RPMI7951 (cell line): ENCODE measurements around the gene DDX31. TPM values are rescaled to one million over a fixed set of nuclear protein-coding genes. Genes with fewer than 3 reads are reported as not detected.
A peak's percentile ranks its signal among the peaks of the same experiment; 100 is the strongest.

Experiments used
- DNase-seq: peaks from one replicate; pipeline ENCODE4 v3.0.0-alpha.2; 2012; ENCODE audit warnings: low read depth
- total RNA-seq: library from RNA; depleted of rRNA; stranded (reverse); fragments of >200 nt; shearing (Covaris generic); gene quantifications from 2 replicates; pipeline ENCODE4 v1.2.3, GENCODE V29; 2014

DDX31 gene
- total RNA-seq, 1 experiment from 2014 or later, result 9.6 TPM

DNA sequence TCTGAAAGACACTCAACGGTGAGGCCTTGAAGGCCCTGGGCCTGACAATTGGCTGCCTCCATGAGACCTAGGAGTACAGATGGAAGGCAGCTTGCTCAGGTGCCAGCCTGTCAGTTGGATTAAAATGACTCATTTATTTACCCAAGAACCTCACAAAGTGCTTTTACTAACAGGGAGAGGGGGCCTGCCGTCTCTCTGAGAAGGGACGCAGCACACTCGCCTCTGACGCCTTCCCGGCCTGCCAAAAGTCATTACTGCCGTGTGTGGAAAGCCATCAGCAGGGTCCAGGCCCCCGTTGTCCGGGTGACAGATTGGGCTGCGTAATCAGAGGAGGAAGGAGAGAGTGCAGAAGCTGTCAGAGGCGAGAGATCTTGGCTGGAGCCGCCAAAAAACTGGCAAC lies 32.4 kb downstream of the DDX31 start:
- DNase-seq, result no peak

DNA sequence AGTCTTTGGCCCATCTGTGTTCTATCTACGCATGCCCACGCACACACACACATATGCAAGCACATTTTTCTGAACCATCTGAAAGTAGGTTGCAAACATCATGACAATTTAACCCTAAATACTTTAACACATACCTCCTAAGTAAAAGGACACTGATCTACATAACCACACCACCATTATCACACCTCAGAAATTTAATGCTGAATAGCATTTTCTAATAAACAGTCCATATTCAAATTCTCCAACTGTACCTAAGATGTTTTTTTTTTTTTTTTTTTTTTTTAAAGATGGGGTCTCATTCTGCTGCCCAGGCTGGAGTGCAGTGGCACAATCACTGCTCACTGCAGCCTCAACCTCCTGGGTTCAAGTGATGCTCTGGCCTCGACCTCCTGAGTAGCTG lies 35.5 kb downstream of the DDX31 start:
- DNase-seq, result no peak

DNA sequence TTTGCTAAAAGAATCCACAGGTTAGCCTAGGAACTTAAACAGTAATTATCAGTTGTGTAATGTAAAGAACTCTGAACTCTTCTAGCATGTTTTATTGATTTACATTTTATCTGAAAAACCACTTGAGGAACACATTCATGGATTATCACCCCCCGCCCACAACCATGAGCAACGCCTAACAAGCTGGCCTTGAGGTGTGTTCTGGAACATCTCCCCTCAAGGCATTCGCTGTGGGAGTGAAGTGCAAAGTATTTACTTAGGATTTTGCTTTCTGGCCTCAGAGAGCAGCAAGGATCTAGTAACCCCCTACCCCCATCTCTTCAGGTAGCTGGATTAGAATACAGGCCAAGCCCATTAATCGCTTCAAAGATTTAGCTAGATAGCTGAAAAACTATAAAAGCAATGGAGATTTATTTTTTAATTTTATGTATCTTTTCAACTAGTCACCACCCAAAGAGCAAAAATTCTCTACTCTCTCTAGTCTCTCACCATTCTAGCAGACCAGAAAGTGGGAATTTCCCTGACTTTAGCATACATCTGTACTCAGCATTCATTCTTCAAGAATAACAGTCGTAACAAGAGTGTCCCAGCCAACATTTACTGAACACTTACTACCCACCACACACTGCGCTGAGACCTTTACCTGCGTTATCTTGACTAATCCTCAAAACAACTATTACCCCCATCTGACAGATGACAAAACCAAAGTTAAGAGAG lies 37.2 kb downstream of the DDX31 start:
- no peak for DNase-seq

DNA sequence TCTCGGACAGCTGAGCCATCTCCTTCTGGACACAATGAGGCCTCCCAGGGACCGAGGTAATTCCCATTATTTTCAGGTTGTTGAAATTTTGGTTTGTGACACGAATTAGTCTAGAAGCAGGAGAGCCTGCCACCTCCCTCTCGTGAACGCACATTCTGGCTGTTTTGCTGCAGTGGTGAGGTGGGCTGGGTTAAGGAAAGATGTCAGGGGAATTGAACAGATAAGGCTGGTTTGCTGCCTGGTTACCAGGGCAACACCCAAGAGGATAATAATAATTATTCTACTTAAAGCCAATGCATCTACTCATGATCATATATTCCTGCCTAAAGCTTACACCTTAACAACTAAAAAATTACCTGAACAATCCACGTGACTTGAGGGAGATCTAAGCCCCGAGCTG lies 38.1 kb downstream of the DDX31 start:
- DNase-seq, result no peak

DNA sequence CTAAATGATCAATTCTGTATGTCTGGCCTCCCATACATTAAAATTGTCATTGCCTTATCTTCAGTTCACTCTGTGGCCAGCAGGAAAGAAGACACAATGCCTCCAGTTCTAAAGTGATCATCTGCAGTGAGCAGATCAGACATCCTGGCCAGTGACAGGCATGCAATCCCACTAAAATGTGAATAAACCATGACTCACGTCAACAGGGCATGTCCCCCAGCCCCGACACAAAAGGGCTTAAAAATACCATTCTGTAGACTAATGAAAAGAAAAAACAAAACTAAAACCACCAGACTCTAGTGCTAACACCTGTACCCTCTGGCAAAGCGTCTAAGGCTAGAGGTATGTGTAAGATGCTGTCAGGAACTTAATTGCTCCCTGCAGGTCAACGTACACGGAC lies 38.5 kb downstream of the DDX31 start:
- DNase-seq, result peak; percentile 84

DNA sequence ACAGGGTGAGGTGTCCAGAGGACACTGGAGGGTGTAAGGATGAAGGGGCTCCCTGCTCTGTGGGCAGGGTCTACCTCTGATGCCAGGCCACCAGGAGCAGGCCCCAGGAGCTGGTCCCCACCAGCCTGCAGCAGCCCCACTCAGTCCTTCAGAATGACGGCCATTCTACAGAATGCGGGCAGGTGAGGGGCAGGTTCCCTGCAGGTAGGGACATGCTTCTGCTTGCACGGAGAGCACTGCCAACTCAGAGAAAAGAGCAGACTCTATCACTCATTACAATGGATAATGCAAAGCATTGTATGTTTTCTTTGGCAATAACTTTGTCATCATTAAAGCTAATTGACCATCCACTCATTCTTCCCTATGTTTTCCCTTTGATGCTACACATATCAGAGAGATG lies 39.0 kb downstream of the DDX31 start:
- DNase-seq, result no peak

DNA sequence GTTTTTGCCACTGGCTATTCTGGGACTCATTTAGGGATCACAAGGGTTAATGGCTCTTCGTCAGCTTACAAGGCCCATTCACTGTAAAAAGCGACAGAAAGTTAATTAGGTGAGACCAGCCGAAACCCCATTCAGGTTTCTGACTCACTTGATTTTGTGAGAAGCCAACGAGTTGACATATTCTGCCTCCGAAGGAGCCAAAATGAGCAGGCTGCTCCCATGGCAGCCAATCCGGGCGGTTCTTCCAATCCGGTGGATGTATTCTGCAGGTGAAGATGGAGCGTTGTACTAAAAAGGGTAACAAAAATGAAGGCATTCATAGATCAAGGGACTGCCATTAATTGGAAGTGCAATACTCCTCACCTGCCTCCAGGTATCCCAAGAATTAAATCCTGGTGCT lies 39.7 kb downstream of the DDX31 start:
- no peak for DNase-seq

DNA sequence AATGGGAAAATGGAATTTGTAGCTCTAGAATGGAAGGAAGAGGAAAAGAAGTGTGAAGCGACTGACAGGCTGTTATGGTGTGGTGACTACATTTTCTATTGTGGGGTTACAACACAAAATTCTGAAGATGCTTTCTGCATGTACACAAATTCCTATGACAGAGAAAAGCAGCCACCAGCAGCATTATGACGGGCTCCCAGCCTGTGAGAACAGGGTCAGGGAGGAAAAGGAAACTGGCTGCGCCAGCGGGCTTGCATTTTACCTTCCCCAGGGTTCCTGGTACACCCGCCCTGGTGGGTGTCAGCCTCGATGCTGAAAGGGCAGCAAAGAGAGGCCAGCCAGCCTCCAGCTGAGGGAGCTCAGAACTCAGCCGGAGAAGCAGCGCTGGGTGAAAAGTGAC lies 41.0 kb downstream of the DDX31 start:
- DNase-seq, result no peak

DNA sequence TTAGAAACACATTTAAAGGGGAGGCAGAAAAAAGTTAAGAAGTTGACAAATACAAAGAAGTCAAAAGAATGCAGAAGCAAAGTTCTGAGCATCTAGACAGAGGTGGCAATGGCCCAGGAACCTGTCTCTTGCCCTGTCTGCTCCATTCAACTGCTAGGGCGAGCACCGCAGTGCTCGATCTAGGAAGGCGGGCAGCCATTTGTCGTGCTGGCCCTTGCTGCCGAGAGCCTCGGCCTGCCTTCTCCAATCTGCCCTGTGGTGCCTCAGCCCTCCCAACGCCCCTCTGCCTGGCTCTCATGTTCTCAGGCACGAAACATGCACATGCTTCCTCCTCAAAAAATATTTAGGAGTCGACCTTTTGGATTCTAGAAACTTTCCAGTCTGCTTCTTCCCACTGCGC lies 42.2 kb downstream of the DDX31 start:
- DNase-seq, result no peak

DNA sequence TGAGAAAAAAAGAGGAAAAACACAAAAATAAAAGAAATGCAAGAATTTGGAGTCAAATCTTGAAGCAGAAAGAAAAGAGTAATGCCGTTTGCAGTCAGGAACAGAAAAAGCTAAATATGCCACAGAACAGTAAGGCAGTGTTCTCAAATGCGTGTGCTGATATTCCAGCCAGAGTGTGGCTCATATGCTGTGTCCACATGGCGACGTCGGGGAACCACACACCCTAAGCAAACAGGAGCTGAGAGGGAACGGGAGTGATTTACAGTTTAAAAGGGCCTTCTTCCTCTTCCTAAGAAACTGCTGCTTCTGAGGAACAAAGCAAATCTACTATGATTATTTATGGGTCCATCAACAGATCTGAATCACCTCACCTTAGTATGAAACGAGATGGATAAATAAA lies 42.7 kb downstream of the DDX31 start:
- DNase-seq, result no peak

DNA sequence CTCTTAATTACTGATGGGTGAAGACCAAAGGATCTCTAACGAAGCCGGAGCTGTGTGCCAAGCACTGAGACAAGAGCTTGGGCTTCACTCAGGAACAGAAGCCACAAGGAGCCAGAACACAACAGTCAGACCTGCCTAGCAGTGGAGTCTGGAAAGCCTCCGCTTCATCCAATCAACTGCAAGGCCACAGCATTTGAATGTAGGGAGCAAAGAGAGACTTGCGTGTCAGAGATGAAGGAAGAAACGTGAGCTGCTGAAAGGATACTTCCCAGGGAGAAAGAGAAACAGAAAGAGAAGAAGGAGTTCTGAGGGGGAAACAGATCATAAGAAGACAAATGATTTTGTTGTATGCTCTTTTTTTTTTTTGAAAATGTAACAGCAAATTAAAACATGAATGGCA lies 43.5 kb downstream of the DDX31 start:
- no peak for DNase-seq

GRCh38 chr9:132622159-132622558 lies 47.6 kb downstream of the DDX31 start:
- DNase-seq, result peak; percentile 35

DNA sequence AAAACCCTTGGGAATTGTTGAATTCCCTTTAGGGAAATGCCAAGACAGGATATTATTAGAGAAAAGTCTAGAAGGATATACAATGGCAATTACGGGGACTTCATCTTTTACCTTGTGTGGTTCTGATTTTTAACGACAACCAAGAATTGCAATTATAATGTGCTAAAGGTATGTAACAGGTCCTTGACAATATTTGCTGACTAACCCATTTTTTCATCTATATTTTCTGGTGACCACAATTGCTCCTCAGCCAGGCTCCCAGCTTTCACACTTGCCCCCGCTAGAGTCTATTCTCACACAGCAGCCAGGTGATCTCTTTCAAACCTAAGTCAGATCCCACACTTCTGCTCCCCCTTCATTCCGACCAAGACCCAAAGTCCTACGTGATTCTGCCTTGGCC lies 53.1 kb downstream of the DDX31 start:
- no peak for DNase-seq

GRCh38 chr9:132615774-132616173 lies 54.0 kb downstream of the DDX31 start:
- no peak for DNase-seq

- DNase-seq, result no peak
These were observed 55.5 kb downstream of the DDX31 start for GRCh38 chr9:132614324-132614723.

GRCh38 chr9:132610661-132611060 lies 59.1 kb downstream of the DDX31 start:
- DNase-seq, result no peak

DNA sequence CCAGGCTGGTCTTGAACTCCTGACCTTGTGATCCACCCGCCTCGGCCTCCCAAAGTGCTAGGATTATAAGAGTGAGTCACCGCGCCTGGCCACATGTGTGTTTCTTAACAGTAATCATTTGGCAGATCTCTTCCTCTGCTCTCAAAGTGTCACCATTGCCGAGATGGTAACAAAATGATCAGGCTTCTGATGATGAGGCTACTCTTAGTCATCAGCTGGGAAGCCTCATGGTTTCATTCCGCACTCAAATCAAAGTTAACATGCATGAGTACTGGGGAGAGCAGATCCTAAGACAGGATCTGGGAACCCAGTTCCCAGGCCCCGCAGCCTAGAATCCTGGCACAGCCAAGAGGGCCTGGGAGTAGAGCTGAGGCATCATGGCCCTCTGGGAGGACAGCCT lies 60.0 kb downstream of the DDX31 start:
- peak; percentile 96 for DNase-seq

- DNase-seq, result no peak
These were observed 60.6 kb downstream of the DDX31 start for GRCh38 chr9:132609184-132609583.

GRCh38 chr9:132606066-132606465 lies 63.7 kb downstream of the DDX31 start:
- no peak for DNase-seq

DNA sequence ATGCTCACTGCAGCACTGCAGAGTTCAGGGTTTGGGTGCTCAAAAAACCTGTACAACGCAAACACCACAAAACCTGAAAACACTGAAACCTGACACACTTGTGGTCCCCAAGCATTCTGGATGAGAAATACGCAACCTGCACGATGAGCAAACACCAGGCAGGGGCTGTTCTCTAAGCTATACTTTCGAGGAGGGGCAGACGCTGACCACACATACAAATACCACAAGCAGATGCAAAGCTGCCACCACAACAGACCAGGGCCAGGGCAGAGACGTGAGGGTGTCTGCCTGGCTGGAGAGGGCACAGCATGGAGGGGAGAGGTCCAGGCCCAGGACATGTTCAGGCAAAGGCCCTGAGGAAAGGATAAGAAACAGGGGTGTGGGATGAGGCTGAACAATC lies 64.4 kb downstream of the DDX31 start:
- no peak for DNase-seq

DNA sequence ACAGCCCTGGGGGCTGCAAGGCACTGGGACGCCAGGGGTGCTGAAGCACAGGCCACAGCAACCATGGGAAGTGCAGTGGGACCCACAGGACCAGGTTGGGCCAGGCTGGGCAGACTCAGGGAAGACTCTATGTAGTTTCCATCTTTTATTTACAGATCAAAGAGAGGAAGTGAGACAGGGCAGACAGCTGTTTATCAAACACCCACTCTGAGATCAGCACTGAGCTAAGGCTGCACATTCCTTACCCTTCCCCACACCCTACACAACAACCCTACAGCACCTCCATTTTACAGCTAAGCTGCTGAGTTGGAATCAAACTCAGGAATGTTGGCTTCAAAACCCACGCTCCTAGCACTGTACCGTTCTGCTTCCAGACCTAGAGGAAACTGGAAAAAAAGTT lies 67.6 kb downstream of the DDX31 start:
- no peak for DNase-seq

- no peak for DNase-seq
These were observed 69.3 kb downstream of the DDX31 start for GRCh38 chr9:132600326-132600984.

DNA sequence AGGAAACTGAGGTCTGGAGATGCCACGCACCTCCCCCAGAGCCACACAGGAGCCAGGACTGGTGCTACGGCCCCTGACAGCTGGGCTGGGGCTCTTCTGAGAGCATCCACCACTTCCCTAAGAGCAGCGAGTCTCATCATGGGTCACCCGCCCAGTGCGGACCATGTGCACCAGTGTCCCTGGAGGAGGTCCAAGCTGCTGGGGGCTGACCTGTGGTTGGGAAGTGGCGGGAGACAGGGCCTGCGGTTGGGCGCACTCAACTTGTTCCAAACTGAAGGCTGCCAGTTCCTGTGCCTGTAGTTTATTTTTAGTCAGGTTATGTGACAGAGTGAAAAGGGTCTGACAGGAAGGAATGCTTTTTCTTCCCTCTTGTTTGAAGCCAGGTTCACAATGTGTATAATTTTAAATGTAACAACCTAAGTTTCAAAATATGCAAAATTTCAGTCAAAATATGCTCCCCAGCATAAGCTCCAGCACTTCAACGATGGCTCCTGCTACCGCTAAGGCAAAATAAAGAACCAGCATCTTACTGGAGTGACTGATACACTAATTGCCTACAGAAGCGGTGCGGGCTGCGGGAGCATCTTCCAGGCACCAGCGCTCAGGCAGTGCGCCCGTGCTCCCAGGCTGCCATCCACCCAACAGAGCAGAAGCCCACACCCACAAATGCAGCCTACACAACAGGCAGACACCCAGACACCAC lies 72.6 kb downstream of the DDX31 start:
- peak; percentile 90 for DNase-seq
